PC-3 (cell line): ENCODE results near the gene TKT. TPM values are rescaled to one million over a fixed set of nuclear protein-coding genes. Genes with fewer than 3 reads are reported as not detected.

ENCODE experiments used
- ATAC-seq: fragments of 200-7000 bp; cut with Tn5 transposase; 2 replicates; pipeline ENCODE4 v1.9.1; 2020; ENCODE audit warnings: mild to moderate bottlenecking, moderate library complexity
- Bru-seq: library from RNA; stranded (reverse); fragments of 400-500 nt; gene quantifications from one replicate; lab custom pipeline; 2021; lab: Mats Ljungman, UMichigan
- BruChase-seq, 2 experiments: library from RNA; stranded (reverse); fragments of 400-500 nt; gene quantifications; one replicate each; lab custom pipeline; 2021; lab: Mats Ljungman, UMichigan
- BruUV-seq: library from RNA; stranded (reverse); fragments of 400-500 nt; replicated peaks from 2 replicates; lab custom pipeline; 2021; lab: Mats Ljungman, UMichigan
- CTCF ChIA-PET: fragments of 300-600 bp; sonication (Branson Sonifier 250); formaldehyde crosslinking; loops from one replicate; lab custom pipeline; 2022; ENCODE audit warnings: antibody characterized with exemption; lab: Charles Lee
- POLR2A ChIA-PET: fragments of 300-600 bp; sonication (Branson Sonifier 250); formaldehyde crosslinking; loops from one replicate; lab custom pipeline; 2022; ENCODE audit warnings: antibody characterized with exemption; ENCODE audit not compliant: unreplicated experiment; lab: Charles Lee
- DNase-seq: peaks from one replicate; pipeline ENCODE4 v3.0.0-alpha.2; 2015
- H2AFZ ChIP-seq: fragments of 300-600 bp; sonication (generic); 2 replicates; pipeline ENCODE4 v1.6.0; 2016; ENCODE audit warnings: antibody characterized with exemption, low read length
- H3F3A ChIP-seq: fragments of 300-600 bp; sonication (generic); one replicate; pipeline ENCODE4 v1.6.0; 2017; ENCODE audit warnings: antibody characterized with exemption, low read length, control low read depth, mild to moderate bottlenecking; ENCODE audit not compliant: unreplicated experiment
- H3K27ac ChIP-seq: fragments of 300-600 bp; sonication (generic); 2 replicates; pipeline ENCODE4 v1.5.1; 2016; ENCODE audit warnings: mild to moderate bottlenecking, low read length
- H3K27me3 ChIP-seq: fragments of 300-600 bp; sonication (generic); 2 replicates; pipeline ENCODE4 v1.6.1; 2016; ENCODE audit warnings: low read length, mixed read lengths
- H3K36me3 ChIP-seq: fragments of 300-600 bp; sonication (generic); 2 replicates; pipeline ENCODE4 v1.6.1; 2016; ENCODE audit warnings: low read depth, mixed run types, low read length, mixed read lengths
- H3K4me1 ChIP-seq: fragments of 300-600 bp; sonication (generic); 2 replicates; pipeline ENCODE4 v1.5.1; 2016; ENCODE audit warnings: low read length; ENCODE audit not compliant: insufficient read depth
- H3K4me2 ChIP-seq: fragments of 300-600 bp; sonication (generic); 2 replicates; pipeline ENCODE4 v1.6.0; 2016; ENCODE audit warnings: low read length
- H3K4me3 ChIP-seq: fragments of 300-600 bp; sonication (generic); 2 replicates; pipeline ENCODE4 v1.5.1; 2016; ENCODE audit warnings: mild to moderate bottlenecking, low read length, mixed read lengths
- H3K79me2 ChIP-seq: fragments of 300-600 bp; sonication (generic); 2 replicates; pipeline ENCODE4 v1.6.1; 2017; ENCODE audit warnings: low read length, mixed read lengths
- H3K9ac ChIP-seq: fragments of 300-600 bp; sonication (generic); 2 replicates; pipeline ENCODE4 v1.6.0; 2016; ENCODE audit warnings: mild to moderate bottlenecking, low read length
- H3K9me2 ChIP-seq: fragments of 300-600 bp; sonication (generic); replicated peaks from 2 replicates; pipeline ENCODE4 v1.6.1; 2016; ENCODE audit warnings: mixed run types, low read length, mixed read lengths
- H3K9me3 ChIP-seq: fragments of 300-600 bp; sonication (generic); 2 replicates; pipeline ENCODE4 v1.6.1; 2016; ENCODE audit warnings: low read length, mixed read lengths
- H4K20me1 ChIP-seq: fragments of 300-600 bp; sonication (generic); 2 replicates; pipeline ENCODE4 v1.6.1; 2016; ENCODE audit warnings: low read length, mixed read lengths
- EZH2 ChIP-seq: fragments of 300-600 bp; sonication (generic); IDR thresholded peaks from one replicate; pipeline ENCODE4 v1.6.1; 2017; ENCODE audit warnings: antibody characterized with exemption, mild to moderate bottlenecking, low read length; ENCODE audit not compliant: unreplicated experiment
- EZH2phosphoT487 ChIP-seq: fragments of 300-600 bp; sonication (generic); IDR thresholded peaks from 2 replicates; pipeline ENCODE4 v1.6.1; 2018; ENCODE audit warnings: mild to moderate bottlenecking, antibody characterized with exemption, low read length, borderline replicate concordance
- intact Hi-C: fragments of 100-400 bp; cut with micrococcal nuclease; formaldehyde crosslinking; loops from 2 replicates; pipeline ENCODE4 v1.9.0; 2023
- long read RNA-seq: library from polyadenylated mRNA; unstranded; transcript quantifications from one replicate; pipeline ENCODE4 v2.0.0, GENCODE V29; 2021; ENCODE audit not compliant: unreplicated experiment
- total RNA-seq: library from RNA; depleted of rRNA; stranded (reverse); fragments of >200 nt; gene quantifications from 2 replicates; pipeline ENCODE4 v1.2.3, GENCODE V29; 2014; rRNA removed
- TF ChIP-seq, protein P1 (sequence below): fragments of 300-600 bp; sonication (generic); conservative IDR thresholded peaks from 2 replicates; pipeline ENCODE4 v1.5.1; 2017; ENCODE audit warnings: antibody characterized with exemption, low read depth, mild to moderate bottlenecking, low read length

Gene TKT
- 380 and 486 TPM in 2 replicates for total RNA-seq
- percentile 89 among the genes with signal in this experiment for Bru-seq, nascent RNA
- percentile 92 among the genes with signal in this experiment for BruChase-seq, experiment 1, labeled RNA remaining after a 6-hour chase
- percentile 91 among the genes with signal in this experiment for BruChase-seq, experiment 2, labeled RNA remaining after a 2-hour chase
- long read RNA-seq, full-length matches to known transcripts, result 416 of 557 reads
- long read RNA-seq, partial matches to known transcripts, result 104 of 557 reads
- long read RNA-seq, other reads (novel, unspliced or antisense), result 37 of 557 reads

DNA sequence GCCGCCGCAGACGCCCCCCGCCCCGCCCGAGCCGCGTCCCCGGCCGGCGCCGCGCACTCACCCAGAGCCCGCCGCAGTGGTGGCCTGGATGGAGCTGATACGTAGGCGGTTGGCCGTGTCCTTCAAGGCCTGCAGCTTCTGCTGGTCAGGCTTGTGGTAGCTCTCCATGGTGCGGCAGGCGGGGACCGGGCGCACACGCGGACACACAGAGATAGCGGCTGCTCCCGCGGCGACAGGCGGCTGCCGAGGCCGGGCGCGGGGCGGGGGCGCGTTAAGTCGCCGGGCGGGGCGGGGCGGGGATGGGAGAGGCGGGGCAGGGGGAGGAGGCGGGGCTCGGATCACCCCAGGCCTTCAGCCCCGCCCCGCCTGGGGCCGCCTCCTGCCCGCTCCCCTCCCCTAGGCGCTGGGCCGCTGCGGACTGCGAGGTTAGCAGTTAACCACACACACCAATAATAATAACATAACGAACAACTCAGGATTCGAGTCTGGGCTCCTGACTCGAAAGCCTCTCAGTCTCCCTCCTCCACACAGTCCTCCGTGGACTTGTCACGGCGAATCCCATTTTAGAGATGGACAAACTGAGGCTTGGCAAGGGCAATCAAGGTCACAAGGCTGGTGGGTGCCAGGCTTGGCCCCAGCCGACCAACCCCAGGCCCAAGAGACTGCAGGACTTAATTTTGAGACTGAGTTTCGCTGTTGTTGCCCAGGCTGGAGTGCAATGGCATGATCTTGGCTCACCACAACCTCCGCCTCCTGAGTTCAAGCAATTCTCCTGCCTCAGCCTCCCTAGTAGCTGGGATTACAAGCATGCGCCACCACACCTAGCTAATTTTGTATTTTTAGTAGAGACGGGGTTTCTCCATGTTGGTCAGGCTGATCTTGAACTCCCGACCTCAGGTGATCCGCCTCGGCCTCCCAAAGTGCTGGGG lies at the start of gene TKT:
Gene TKT (minus strand): TSS at position 248 of the 929 bp plus-strand sequence. CDS start 80 bp downstream, at position 168.
- ChIA-PET POLR2A (no interaction called here), CTCF (no interaction called here)
- H3K27ac ChIP-seq, result peak within 1 kb of the TSS; percentile 50
- intact Hi-C loops, result loop anchor here (2.0 to 5.0 kb wide), 2 partner anchors 17 to 91 kb away; partner anchors contain the start of gene DCP1A
- no peaks in the 10 kb centered on the region for H3K9me3 ChIP-seq
- peaks cover 41% of the 10 kb centered on the region for H4K20me1 ChIP-seq
- DNase-seq (peak; percentile 84), ATAC-seq (peak; percentile 73)
- no peaks in the 10 kb centered on the region for H3K9me2 ChIP-seq
- H3K4me3 ChIP-seq, result peak within 1 kb of the TSS; percentile 96
- peaks cover 30% of the 10 kb centered on the region for H3K4me1 ChIP-seq
- no peaks in the 10 kb centered on the region for H3F3A ChIP-seq
- H3K9ac ChIP-seq, result peak within 1 kb of the TSS; percentile 90
- BruUV-seq, result no TSS peak
- no peaks in the 10 kb centered on the region for H3K27me3 ChIP-seq
- no peak for TF ChIP-seq EZH2phosphoT487
- peaks cover 50% of the 10 kb centered on the region for H3K79me2 ChIP-seq
- peaks cover 15% of the 10 kb centered on the region for H3K36me3 ChIP-seq
- H3K4me2 ChIP-seq, result peak within 1 kb of the TSS; percentile 88
- peak within 1 kb of the TSS; percentile 60 for H2AFZ ChIP-seq

DNA sequence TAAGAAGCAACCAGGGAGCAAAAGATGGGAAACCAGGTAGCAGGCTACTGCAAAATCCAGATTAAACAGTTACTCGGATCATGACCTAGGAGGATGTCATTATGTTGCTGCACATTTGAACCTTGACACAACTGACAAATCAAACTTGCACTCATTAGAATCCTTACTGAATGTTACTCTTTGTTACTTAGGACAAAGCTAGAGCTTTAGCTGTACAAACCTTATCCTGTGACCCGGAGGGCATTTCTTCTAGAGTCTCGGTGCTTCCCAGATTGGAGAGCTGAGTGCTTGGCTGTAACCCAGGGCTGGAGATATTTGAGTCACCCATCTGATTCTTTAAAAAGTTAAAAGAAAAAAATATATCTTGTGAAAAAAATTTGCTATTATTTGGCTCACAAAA lies 48.1 kb upstream of the TKT start:
- ATAC-seq, result no peak
- no peaks in the 10 kb centered on the region for H3F3A ChIP-seq
- no peak overlapping the region for H2AFZ ChIP-seq
- DNase-seq, result no peak
- H3K79me2 ChIP-seq, result no peaks in the 10 kb centered on the region
- H3K4me3 ChIP-seq, result no peak overlapping the region
- H3K9me3 ChIP-seq, result no peaks in the 10 kb centered on the region
- POLR2A ChIA-PET, result no interaction called here
- TF ChIP-seq EZH2phosphoT487 (no peak), EZH2 (no peak)
- TF ChIP-seq, protein P1, sequence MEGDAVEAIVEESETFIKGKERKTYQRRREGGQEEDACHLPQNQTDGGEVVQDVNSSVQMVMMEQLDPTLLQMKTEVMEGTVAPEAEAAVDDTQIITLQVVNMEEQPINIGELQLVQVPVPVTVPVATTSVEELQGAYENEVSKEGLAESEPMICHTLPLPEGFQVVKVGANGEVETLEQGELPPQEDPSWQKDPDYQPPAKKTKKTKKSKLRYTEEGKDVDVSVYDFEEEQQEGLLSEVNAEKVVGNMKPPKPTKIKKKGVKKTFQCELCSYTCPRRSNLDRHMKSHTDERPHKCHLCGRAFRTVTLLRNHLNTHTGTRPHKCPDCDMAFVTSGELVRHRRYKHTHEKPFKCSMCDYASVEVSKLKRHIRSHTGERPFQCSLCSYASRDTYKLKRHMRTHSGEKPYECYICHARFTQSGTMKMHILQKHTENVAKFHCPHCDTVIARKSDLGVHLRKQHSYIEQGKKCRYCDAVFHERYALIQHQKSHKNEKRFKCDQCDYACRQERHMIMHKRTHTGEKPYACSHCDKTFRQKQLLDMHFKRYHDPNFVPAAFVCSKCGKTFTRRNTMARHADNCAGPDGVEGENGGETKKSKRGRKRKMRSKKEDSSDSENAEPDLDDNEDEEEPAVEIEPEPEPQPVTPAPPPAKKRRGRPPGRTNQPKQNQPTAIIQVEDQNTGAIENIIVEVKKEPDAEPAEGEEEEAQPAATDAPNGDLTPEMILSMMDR, result no peak
- no peak overlapping the region for H3K4me2 ChIP-seq
- CTCF ChIA-PET, result no interaction called here
- H3K27me3 ChIP-seq, result no peaks in the 10 kb centered on the region
- intact Hi-C loops, result no loop called here
- no peaks in the 10 kb centered on the region for H4K20me1 ChIP-seq
- H3K9ac ChIP-seq, result no peak overlapping the region
- H3K4me1 ChIP-seq, result no peaks in the 10 kb centered on the region
- H3K9me2 ChIP-seq, result no peaks in the 10 kb centered on the region
- peaks cover 31% of the 10 kb centered on the region; the same call in 1 of the 2 replicates for H3K36me3 ChIP-seq
- BruUV-seq, result no TSS peak
- no peak overlapping the region for H3K27ac ChIP-seq

- TF ChIP-seq EZH2phosphoT487, result no peak
- no peak overlapping the region for H3K27ac ChIP-seq
- H3K36me3 ChIP-seq, result peaks cover 32% of the 10 kb centered on the region
- H3K79me2 ChIP-seq, result no peaks in the 10 kb centered on the region
- H3K9me3 ChIP-seq, result no peaks in the 10 kb centered on the region
- H3K9ac ChIP-seq, result no peak overlapping the region
- DNase-seq, result no peak
- H3K4me1 ChIP-seq, result no peaks in the 10 kb centered on the region
- no TSS peak for BruUV-seq
- H3K9me2 ChIP-seq, result no peaks in the 10 kb centered on the region
- POLR2A ChIA-PET, result no interaction called here
- no peaks in the 10 kb centered on the region for H4K20me1 ChIP-seq
- H2AFZ ChIP-seq, result no peak overlapping the region
- intact Hi-C loops, result no loop called here
- H3K4me3 ChIP-seq, result no peak overlapping the region
- no peaks in the 10 kb centered on the region for H3F3A ChIP-seq
- no peak for ATAC-seq
- no peaks in the 10 kb centered on the region for H3K27me3 ChIP-seq
- CTCF ChIA-PET, result no interaction called here
- no peak overlapping the region for H3K4me2 ChIP-seq
Measured at GRCh38 chr3:53303549-53303948, 47.7 kb upstream of the TKT start.
